Measurements from ENCODE around the gene SHLD2.
A peak's percentile ranks its signal among the peaks of the same experiment; 100 is the strongest.
"Not testable (repeated sequence)": the region's sequence is repeated elsewhere in the genome, so short reads cannot be mapped to it uniquely, and the experiment has no call there.

SHLD2 gene

GRCh38 chr10:87085537-87085936, 9.5 kb upstream of the SHLD2 start:
- DNase-seq (ENCODE audit: low spot score): no peak

GRCh38 chr10:87089746-87090145, 5.3 kb upstream of the SHLD2 start:
- no peak for DNase-seq (ENCODE audit: low spot score)

- DNase-seq (ENCODE audit: low spot score): no peak
Measured at GRCh38 chr10:87090779-87091178, 4.2 kb upstream of the SHLD2 start.

- no peak for DNase-seq (ENCODE audit: low spot score)
Measured at GRCh38 chr10:87092376-87092860, 2.6 kb upstream of the SHLD2 start.

GRCh38 chr10:87092861-87093631, 2.0 kb upstream of the SHLD2 start:
- DNase-seq (ENCODE audit: low spot score): peak; percentile 52

DNA sequence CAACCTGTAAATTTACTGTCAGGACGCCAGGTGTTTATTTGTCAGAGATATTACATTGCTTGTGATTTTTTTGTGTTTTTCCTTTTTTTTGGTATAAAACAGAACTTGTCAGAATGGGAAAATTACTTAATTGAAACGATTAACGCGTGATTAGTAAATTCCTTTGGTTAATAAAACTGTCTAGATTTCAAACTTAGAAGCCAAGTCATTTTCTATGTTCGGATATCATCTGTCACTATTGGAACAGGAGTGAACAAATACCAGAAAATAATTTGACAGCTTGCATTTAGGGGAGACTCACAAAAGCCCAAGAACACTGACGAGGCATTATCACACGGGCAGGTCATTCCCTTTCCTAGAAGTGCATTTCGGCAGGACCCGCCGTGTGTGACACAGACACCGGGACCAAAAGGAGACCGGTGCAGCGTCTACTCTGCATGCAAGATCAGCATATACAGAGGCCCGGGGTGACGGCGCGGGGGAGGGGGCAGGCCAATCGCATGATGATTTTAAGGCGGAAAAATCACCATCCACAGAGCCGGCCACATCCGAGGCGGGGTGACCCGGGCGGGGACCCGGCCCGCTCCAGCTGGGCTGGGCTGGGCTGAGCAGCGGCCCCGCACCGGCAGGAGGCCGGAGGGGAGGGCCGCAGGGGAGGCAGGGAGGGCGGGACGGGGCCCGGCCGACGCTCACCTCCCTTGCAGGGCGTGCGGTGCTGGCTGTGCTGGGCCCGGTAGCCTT, 1.2 kb upstream of the SHLD2 start:
- DNase-seq (ENCODE audit: low spot score): peak; percentile 20

GRCh38 chr10:87095236-87095945, 385 bp downstream of the SHLD2 start:
- no peak for DNase-seq (ENCODE audit: low spot score)

DNA sequence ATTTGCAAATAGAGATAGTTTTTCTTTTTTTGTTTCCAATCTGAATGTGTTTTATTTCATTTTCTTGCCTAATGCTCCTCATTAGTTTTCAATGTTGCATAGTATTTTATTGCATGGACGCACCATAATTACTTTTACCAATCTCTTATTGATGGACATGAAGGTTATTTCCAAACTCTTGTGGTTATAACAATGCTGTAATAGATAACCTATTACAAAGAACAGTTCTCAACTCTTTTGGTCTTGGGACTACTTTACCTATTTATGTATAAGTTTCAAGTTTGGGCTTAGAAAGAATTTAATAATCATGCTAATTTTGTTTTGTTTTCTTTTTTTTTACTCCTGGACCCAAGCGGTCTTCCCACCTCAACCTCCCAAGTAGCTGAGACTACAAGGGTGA, 7.0 kb downstream of the SHLD2 start:
- DNase-seq (ENCODE audit: low spot score): no peak

- not testable (repeated sequence) for DNase-seq (ENCODE audit: low spot score)
Measured at GRCh38 chr10:87104727-87105126, 9.7 kb downstream of the SHLD2 start.

- DNase-seq (ENCODE audit: low spot score): no peak
Measured at GRCh38 chr10:87105446-87106124, 10.6 kb downstream of the SHLD2 start.

- not testable (repeated sequence) for DNase-seq (ENCODE audit: low spot score)
Measured at GRCh38 chr10:87118122-87118521, 23.1 kb downstream of the SHLD2 start.

DNA sequence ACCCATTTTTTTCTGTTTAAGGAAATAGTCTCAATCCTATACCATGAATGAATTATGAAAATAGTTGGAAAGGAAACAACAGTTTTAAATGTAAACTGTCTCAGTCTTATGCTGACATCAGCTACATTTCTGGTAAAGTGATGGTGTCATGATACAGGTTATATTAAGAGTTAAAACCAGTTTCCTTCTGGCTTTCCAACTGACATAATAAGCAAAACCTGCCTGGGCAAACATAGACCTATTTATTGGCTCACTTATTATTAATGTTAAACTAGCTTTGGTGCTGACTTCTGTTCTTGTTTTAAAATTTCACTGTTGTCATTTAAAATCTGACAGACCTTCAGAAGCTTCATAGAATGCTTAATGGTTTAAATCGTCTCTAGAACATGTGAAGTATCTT, 24.0 kb downstream of the SHLD2 start:
- not testable (repeated sequence) for DNase-seq (ENCODE audit: low spot score)

DNA sequence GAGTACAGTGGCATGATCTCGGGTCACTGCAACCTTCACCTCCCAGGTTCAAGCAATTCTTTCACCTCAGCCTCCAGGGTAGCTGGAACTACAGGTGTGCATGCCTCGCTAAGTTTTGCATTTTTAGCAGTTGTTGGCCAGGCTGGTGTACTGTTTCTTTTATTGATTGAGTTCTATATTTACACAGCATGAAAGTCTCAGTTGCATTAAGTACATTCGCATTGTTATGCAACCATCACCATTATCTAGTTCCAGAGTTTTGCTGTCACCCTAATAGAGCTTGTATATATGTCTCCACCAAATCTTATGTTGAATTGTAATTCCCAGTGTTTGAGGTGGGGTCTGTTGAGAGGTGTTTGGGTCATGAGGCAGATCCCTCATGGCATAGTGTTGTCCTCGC, 28.3 kb downstream of the SHLD2 start:
- not testable (repeated sequence) for DNase-seq (ENCODE audit: low spot score)

DNA sequence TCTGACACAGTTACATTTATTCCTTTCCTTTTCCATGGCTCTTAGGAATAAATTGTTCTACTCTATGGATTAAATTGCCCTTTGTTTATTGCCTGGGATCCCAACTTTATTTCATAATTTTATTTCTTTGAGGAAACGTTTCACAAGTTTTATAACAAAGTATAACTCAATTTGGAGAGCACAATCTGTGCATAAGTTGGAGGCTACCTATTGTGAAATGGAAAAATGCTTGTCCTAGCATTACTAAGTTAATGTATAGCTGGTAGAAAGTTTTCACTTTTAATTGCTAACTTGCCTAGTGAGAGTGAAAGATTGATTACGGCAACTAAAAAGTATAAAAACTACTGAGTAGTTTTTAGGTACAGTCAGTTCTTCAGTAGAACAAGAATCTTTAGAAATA, 32.0 kb downstream of the SHLD2 start:
- DNase-seq (ENCODE audit: low spot score): not testable (repeated sequence)

DNA sequence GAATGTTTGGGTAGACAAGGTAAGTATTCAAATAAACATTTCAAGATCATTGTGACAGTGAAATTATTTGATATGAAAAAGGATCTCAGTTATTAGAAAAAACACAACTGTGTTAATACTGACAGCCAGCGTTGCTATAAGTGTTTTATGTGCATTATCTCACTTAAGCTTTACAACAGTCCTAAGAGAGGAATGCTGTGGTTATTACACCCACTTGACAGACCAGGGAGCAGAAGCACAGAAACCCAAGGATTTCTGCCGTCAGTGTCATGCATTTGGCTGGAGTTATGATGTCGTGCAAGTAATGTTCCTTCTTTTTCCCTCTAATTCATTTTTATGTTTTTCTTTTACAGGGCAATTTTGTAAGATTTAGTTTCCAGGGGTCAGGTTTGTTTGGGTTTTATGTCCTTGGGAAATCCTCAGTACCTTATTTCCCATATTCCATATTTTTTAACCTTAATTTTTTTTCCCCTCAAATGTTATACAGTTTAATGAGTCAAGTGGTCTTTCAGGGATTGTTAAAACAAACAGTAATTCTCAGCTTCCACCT, 32.7 kb downstream of the SHLD2 start:
- not testable (repeated sequence) for DNase-seq (ENCODE audit: low spot score)

GRCh38 chr10:87132176-87132575, 37.2 kb downstream of the SHLD2 start:
- DNase-seq (ENCODE audit: low spot score): not testable (repeated sequence)

DNA sequence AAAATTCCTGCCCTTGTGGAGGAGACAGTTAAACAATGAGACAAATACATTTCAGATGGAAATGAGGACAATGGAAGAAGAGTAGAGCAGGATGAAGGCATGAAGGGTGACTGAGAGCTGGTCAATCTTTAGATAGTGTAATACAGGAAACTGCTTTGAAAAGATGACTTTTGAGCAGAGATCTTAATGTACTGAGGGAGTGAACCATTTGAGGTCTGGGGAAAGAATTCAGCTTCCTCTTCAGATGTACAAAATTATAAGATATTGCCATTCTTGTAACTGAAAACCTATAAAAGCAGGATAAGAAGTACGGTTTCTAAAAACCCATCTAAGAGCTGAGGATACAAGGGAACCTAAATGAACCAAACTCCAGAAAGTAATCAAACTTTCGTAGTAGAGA, 38.9 kb downstream of the SHLD2 start:
- DNase-seq (ENCODE audit: low spot score): not testable (repeated sequence)

GRCh38 chr10:87134440-87134839, 39.4 kb downstream of the SHLD2 start:
- DNase-seq (ENCODE audit: low spot score): not testable (repeated sequence)

DNA sequence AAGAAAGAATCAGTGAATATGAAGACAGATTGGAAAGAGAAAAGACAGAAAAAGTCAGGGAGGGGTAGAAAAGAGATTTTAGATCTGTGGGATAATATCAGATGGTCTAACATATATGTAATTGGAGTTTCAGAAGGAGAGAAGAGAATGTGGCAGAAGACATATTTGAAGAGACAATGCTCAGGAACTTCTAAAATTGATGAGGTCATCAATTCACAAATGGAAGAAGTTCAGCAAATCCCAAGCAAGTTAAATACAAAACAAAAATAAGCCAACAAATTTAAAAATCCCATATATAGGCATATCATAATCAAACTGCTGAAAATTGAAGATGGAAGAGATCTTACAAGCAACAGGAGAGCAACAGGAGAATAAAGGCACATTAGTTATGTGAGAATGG, 42.5 kb downstream of the SHLD2 start:
- not testable (repeated sequence) for DNase-seq (ENCODE audit: low spot score)

GRCh38 chr10:87142230-87143108, 47.5 kb downstream of the SHLD2 start:
- not testable (repeated sequence) for DNase-seq (ENCODE audit: low spot score)

DNA sequence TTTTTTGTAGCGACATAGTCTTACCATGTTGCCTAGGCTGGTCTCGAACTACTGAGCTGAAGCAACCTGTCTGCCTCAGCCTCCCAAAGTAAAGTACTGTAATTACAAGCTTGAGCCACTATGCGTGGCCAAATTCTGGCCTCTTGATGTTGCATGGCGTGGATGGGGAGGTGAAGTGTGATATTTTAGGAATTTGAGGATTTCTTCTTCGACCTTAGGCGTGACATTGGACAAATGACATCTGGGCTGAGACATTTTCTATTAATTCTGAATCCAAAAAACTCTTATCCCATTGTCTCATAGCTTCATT, 48.1 kb downstream of the SHLD2 start:
- DNase-seq (ENCODE audit: low spot score): not testable (repeated sequence)
